Measurements from ENCODE around the gene SLPI. TPM values are rescaled to one million over a fixed set of nuclear protein-coding genes. Genes with fewer than 3 reads are reported as not detected.

Gene SLPI
- total RNA-seq (2022; extraction: Qiagen RNA extraction; ENCODE audit: low read depth), result 8.8 to 14.6 TPM (median 11.2 TPM) in 5 replicates

DNA sequence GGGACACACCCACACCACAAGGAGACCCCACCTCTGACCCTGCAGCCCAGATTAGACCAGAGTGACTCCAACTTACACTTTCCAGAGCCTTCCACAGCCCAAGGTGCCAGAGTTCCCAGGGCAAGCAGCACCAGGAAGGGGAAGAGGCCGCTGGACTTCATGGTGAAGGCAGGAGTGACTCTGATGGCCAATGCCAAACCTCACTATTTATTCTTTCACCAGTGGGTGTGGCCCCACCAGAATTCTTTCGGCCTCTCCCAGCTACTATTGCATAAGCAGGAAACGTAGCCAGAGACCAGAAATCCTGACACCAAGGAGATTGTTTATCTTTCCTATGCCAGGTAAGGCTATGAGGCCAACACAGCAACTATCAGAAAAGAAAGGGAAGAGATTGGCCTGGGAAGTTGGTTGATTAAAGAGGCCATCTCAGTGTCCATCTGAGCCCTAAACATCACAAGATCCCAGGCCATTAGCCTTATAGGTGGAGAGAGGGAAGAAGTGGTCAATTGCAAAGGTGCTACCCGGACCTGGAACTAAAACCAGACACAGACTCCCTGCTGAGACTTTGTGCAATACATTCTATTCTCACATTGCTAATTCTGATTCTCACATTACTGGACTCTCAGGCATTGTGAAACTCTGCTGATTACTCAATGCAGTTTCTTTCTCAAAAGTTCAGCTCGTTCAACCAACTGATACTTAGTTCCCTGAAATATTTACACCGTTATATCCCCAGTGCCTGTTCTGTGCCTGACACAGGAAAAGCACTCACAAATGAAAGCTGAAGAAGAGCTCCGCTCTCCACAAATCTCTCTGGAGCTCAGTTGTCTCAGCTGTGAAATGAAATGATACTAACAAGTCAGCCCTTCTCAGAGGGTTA lies at the start of gene SLPI:
TSS of gene SLPI (minus strand) at position 182 of the 880 bp plus-strand sequence. CDS start at position 161, 21 bp downstream.

GRCh38 chr20:45221076-45221475 lies 33.3 kb downstream of the SLPI start, which contains the start of gene SEMG2:
Gene SEMG2, plus strand, starts transcription at chr20:45221373. Its CDS starts 17 bp downstream, at chr20:45221390.

GRCh38 chr20:45206725-45207124 lies 47.6 kb downstream of the SLPI start, which contains the start of gene SEMG1:
Gene SEMG1, plus strand, starts transcription at chr20:45207033. Its CDS starts 21 bp downstream, at chr20:45207054.

Other genes starting within 250 kb of the SLPI start
- not detected in 5 replicates for gene KCNS1, start 153.4 kb downstream of the SLPI start, total RNA-seq (2022; extraction: Qiagen RNA extraction; ENCODE audit: low read depth)
- gene WFDC5, start 139.4 kb downstream of the SLPI start, total RNA-seq (2022; extraction: Qiagen RNA extraction; ENCODE audit: low read depth), result not detected in 5 replicates
- not detected in 5 replicates for gene WFDC12, start 130.1 kb downstream of the SLPI start, total RNA-seq (2022; extraction: Qiagen RNA extraction; ENCODE audit: low read depth)
- 1.9 to 3.2 TPM (median 2.4 TPM) in 5 replicates for gene PI3, start 79.7 kb downstream of the SLPI start, total RNA-seq (2022; extraction: Qiagen RNA extraction; ENCODE audit: low read depth)
- gene SEMG1, start 47.5 kb downstream of the SLPI start, total RNA-seq (2022; extraction: Qiagen RNA extraction; ENCODE audit: low read depth), result not detected in 5 replicates
- not detected in 5 replicates for gene SEMG2, start 33.2 kb downstream of the SLPI start, total RNA-seq (2022; extraction: Qiagen RNA extraction; ENCODE audit: low read depth)
- not detected in 5 replicates for gene RBPJL, start 52.3 kb upstream of the SLPI start, total RNA-seq (2022; extraction: Qiagen RNA extraction; ENCODE audit: low read depth)
- 0.08 to 0.14 TPM (median 0.10 TPM) in 3 of 5 replicates, not detected in the others for gene MATN4, start 53.7 kb upstream of the SLPI start, total RNA-seq (2022; extraction: Qiagen RNA extraction; ENCODE audit: low read depth)
- 111 to 147 TPM (median 128 TPM) in 5 replicates for gene SDC4, start 93.9 kb upstream of the SLPI start, total RNA-seq (2022; extraction: Qiagen RNA extraction; ENCODE audit: low read depth)
- 22.9 to 37.0 TPM (median 31.5 TPM) in 5 replicates for gene SYS1, start 108.6 kb upstream of the SLPI start, total RNA-seq (2022; extraction: Qiagen RNA extraction; ENCODE audit: low read depth)
- gene TP53TG5, start 123.8 kb upstream of the SLPI start, total RNA-seq (2022; extraction: Qiagen RNA extraction; ENCODE audit: low read depth), result not detected in 5 replicates
- 22.0 to 28.5 TPM (median 25.7 TPM) in 5 replicates for gene DBNDD2, start 153.7 kb upstream of the SLPI start, total RNA-seq (2022; extraction: Qiagen RNA extraction; ENCODE audit: low read depth)
- gene PIGT, start 161.6 kb upstream of the SLPI start, total RNA-seq (2022; extraction: Qiagen RNA extraction; ENCODE audit: low read depth), result 84.6 to 99.2 TPM (median 98.7 TPM) in 5 replicates
- 0.11 TPM in 1 of 5 replicates, not detected in the others for gene WFDC2, start 215.2 kb upstream of the SLPI start, total RNA-seq (2022; extraction: Qiagen RNA extraction; ENCODE audit: low read depth)

Measured in A549 treated with CpdA at 1 μM for 4 hours (cell line).